Heart right ventricle (tissue), 16 donors: Measurements from ENCODE around the gene TMEM45A. TPM values are rescaled to one million over a fixed set of nuclear protein-coding genes. Genes with fewer than 3 reads are reported as not detected.

Experiments used
- ATAC-seq, 8 donors: fragments of 200-7000 bp; cut with Tn5 transposase; one replicate each; pipeline ENCODE4 v1.9.1; 2020; ENCODE audit warnings: mild to moderate bottlenecking in 8 of 8, moderate library complexity in 8 of 8, moderate number of reproducible peaks in 1 of 8
- DNase-seq, 2 donors: peaks; one replicate each; pipeline ENCODE4 v3.0.0-alpha.2; 2020
- H3K27ac ChIP-seq, 10 donors: fragments of 200-600 bp; sonication (generic) in 2 of 10; one replicate each; pipeline versions ENCODE4 v1.5.0 to v1.8.0; 2020 to 2022; ENCODE audit warnings: mild to moderate bottlenecking in 3 of 10
- H3K27me3 ChIP-seq, 7 donors: fragments of 200-600 bp; one replicate each; pipeline ENCODE4 v1.8.0; 2021 to 2022; ENCODE audit warnings: mild to moderate bottlenecking in 2 of 7
- H3K36me3 ChIP-seq, 9 donors: fragments of 200-600 bp; sonication (generic) in 1 of 9; one replicate each; pipeline versions ENCODE4 v1.5.0 to v1.8.0; 2020 to 2022; ENCODE audit warnings: mild to moderate bottlenecking in 2 of 9
- H3K4me1 ChIP-seq, 9 donors: fragments of 200-600 bp; sonication (generic) in 1 of 9; one replicate each; pipeline versions ENCODE4 v1.5.0 to v1.8.0; 2020 to 2022; ENCODE audit warnings: mild to moderate bottlenecking in 4 of 9
- H3K4me3 ChIP-seq, 10 donors: fragments of 200-600 bp; sonication (generic) in 2 of 10; one replicate each; pipeline versions ENCODE4 v1.5.0 to v1.8.0; 2020 to 2022; ENCODE audit warnings: mild to moderate bottlenecking in 7 of 10, moderate library complexity in 2 of 10
- H3K9me3 ChIP-seq, 11 donors: fragments of 200-600 bp in 10 of 11; sonication (generic) in 2 of 11; one replicate each; pipeline versions ENCODE4 v1.5.0 to v1.8.0; 2013 to 2022; ENCODE audit warnings: mild to moderate bottlenecking in 2 of 11, control low read depth in 1 of 11, moderate library complexity in 1 of 11
- CTCF ChIP-seq, 9 donors: fragments of 200-600 bp; sonication (generic) in 2 of 9; IDR thresholded peaks; one replicate each; pipeline versions ENCODE4 v1.5.0 to v1.8.0; 2021 to 2022; ENCODE audit warnings: antibody characterized with exemption in 9 of 9, mild to moderate bottlenecking in 5 of 9, moderate library complexity in 1 of 9
- WGBS, 2 donors: extraction: QIAGEN DNeasy Blood & Tissue Kit; methylation state at CpG; one replicate each; pipeline ENCODE4 v1.1.7; 2013; ENCODE audit warnings: inconsistent platforms in 1 of 2; 5-methylcytosine and 5-hydroxymethylcytosine counted together
- intact Hi-C, 10 donors: fragments of 100-400 bp; cut with DNase I; formaldehyde crosslinking; loops; one replicate each; pipeline versions ENCODE4 v1.11.1 to v1.14.2; 2022
- polyA plus RNA-seq, 2 donors: library from polyadenylated mRNA; stranded (reverse); fragments of 200-250 nt; gene quantifications; one replicate each; pipeline ENCODE4 v1.2.3, GENCODE V29; 2013
- total RNA-seq, 10 donors: library from RNA; stranded (reverse); fragmentation: NEBNext Ultra II Directional in 3 of 10; extraction: Animal tissue kit (Norgen Biotek cat#: 25700) in 3 of 10; gene quantifications; one replicate each; pipeline versions ENCODE4 v1.2.1 to v1.2.4, GENCODE V29; 2021 to 2023
- donor health status: Arrhythmogenic right ventricular cardiomyopathy.
- donor health status: ischemic (EF 13 %, LVEDD 7.1; RV severe dilation, severe dysfunction).
- donor health status: healthy with polysubstance abuse.
- donor health status: DM: no; HTN: yes; CAD: no.
- donor health status: DM: no; HTN: no; CAD: no.
- donor health status: ischemic (EF 25% LVEDD 6.9; RV normal size, moderate dysfunction).
- donor health status: ischemic (EF 25% LVEDD 5.7; RV mildly dilated, moderate dysfunction).
- donor health status: healthy.
- donor health status: DM: yes; HTN: yes; CAD: no.
- donor health status: Ischemic cardiomyopathy.
- donor health status: ischemic (EF 35%, LVEDD 5.7; RV mildly dilated, moderate dysfunction).
- donor health status: nonischemic (EF 11% LVEDD 7.7; RV severe dilation, severe dysfunction).
- donor health status: DM: yes; HTN: yes; CAD: no.
- donor health status: PGD.
- donor health status: ischemic (EF 29% LVEDD 5.4; RV normal size, mild dysfunction).
- donor health status: nonischemic (EF 23%, LVEDD 6.1; RV moderate dilation, normal function).

Gene TMEM45A
- total and polyA plus RNA-seq, 12 donors, result 0.80 to 16.1 (median 2.5) TPM

- H3K36me3 ChIP-seq, result no peaks in the 10 kb centered on the region
- H3K27ac ChIP-seq, result no peak overlapping the region
- peaks cover 0 to 1% (median 0%) of the 10 kb centered on the region in 11 donors for H3K9me3 ChIP-seq
- no peak overlapping the region for H3K4me3 ChIP-seq
- no peaks in the 10 kb centered on the region for H3K4me1 ChIP-seq
- TF ChIP-seq CTCF (IDR thresholded peaks at IDR 0.05), result no peak
- no peak for DNase-seq
- H3K27me3 ChIP-seq, result peaks cover 0 to 5% (median 0%) of the 10 kb centered on the region in 7 donors
- intact Hi-C loops, result no loop called here
- 75 to 79% methylated on average over 3 of the region's 3 CpGs for WGBS, 2 donors
- no peak for ATAC-seq
These were observed 53.8 kb downstream of the TMEM45A start for GRCh38 chr3:100546020-100546744.

- no peak for ATAC-seq
- no peak for TF ChIP-seq CTCF (IDR thresholded peaks at IDR 0.05)
- intact Hi-C loops, result no loop called here
- Histone ChIP-seq H3K27ac (no peak overlapping the region), H3K27me3 (peaks cover 0 to 5% (median 0%) of the 10 kb centered on the region in 7 donors), H3K9me3 (no peaks in the 10 kb centered on the region), H3K4me1 (no peaks in the 10 kb centered on the region), H3K4me3 (no peak overlapping the region), H3K36me3 (no peaks in the 10 kb centered on the region)
- DNase-seq, result no peak
- WGBS, 2 donors, result 32 to 39% methylated on average over 2 of the region's 2 CpGs
These were observed 55.6 kb downstream of the TMEM45A start for GRCh38 chr3:100548053-100548452.

GRCh38 chr3:100553618-100554372 is 61.4 kb downstream of the TMEM45A start:
- Histone ChIP-seq H3K36me3 (no peaks in the 10 kb centered on the region), H3K9me3 (no peaks in the 10 kb centered on the region), H3K27me3 (no peaks in the 10 kb centered on the region), H3K4me3 (no peak overlapping the region), H3K27ac (no peak overlapping the region), H3K4me1 (peaks cover 0 to 10% (median 0%) of the 10 kb centered on the region in 9 donors)
- DNase-seq (no peak), ATAC-seq (no peak)
- 83 to 92% methylated on average over 3 of the region's 3 CpGs for WGBS, 2 donors
- no peak for TF ChIP-seq CTCF (IDR thresholded peaks at IDR 0.05)
- intact Hi-C loops, result no loop called here

GRCh38 chr3:100554373-100554676 is 61.9 kb downstream of the TMEM45A start:
- DNase-seq (no peak), ATAC-seq (no peak)
- intact Hi-C loops, result no loop called here
- no peak for TF ChIP-seq CTCF (IDR thresholded peaks at IDR 0.05)
- Histone ChIP-seq H3K36me3 (no peaks in the 10 kb centered on the region), H3K4me1 (peaks cover 0 to 10% (median 0%) of the 10 kb centered on the region in 9 donors), H3K4me3 (no peak overlapping the region), H3K9me3 (no peaks in the 10 kb centered on the region), H3K27ac (no peak overlapping the region), H3K27me3 (no peaks in the 10 kb centered on the region)
